K562 (cell line): ENCODE data around the gene RPL14. TPM values are rescaled to one million over a fixed set of nuclear protein-coding genes. Genes with fewer than 3 reads are reported as not detected.

Experiments used
- ATAC-seq: fragments of 200-7000 bp; cut with Tn5 transposase; 3 replicates; pipeline ENCODE4 v1.9.1; 2020; ENCODE audit warnings: moderate library complexity
- BruUV-seq: library from RNA; stranded (reverse); fragments of 400-500 nt; replicated peaks from 2 replicates; lab custom pipeline; 2021; lab: Mats Ljungman, UMichigan
- CTCF ChIA-PET: fragments of 300-600 bp; formaldehyde crosslinking; extraction: SDS; loops from one replicate; lab custom pipeline; 2021; ENCODE audit warnings: low intra/inter-chr PET ratio; lab: Yijun Ruan, JAX
- POLR2A ChIA-PET: fragments of 300-600, 350-650 bp; sonication (Branson Sonifier 250); formaldehyde crosslinking; extraction: SDS; loops from one replicate; lab custom pipeline; 2021; ENCODE audit warnings: antibody characterized with exemption, inconsistent platforms; lab: Yijun Ruan, JAX
- DNase-seq, 4 experiments: peaks; one replicate each; pipeline versions ENCODE4 v3.0.0 to v3.0.0-alpha.2; 2011 to 2018; ENCODE audit warnings: low spot score in 3 of 4, mixed read lengths in 3 of 4; ENCODE audit errors: extremely low read depth in 1 of 4
- FAIRE-seq: peaks from 2 replicates; lab custom pipeline; 2011; peaks lifted over from hg19 to GRCh38; lab: Jason Lieb, UNC
- H2AFZ ChIP-seq: 2 replicates; pipeline ENCODE4 v1.6.0; 2011; ENCODE audit warnings: low read depth, low read length, control low read depth, inconsistent platforms
- H3K27ac ChIP-seq: fragments of 200-600 bp; 3 replicates; pipeline ENCODE4 v1.8.0; 2011; ENCODE audit warnings: low read depth, mild to moderate bottlenecking, control low read depth, inconsistent platforms, low read length, moderate library complexity, mixed read lengths; ENCODE audit errors: extremely low read depth
- H3K27me3 ChIP-seq, 2 experiments: fragments of 300-600 bp in 1 of 2; 2 replicates in 1 of 2; 3 replicates in 1 of 2; pipeline versions ENCODE4 v1.6.0 to v1.8.0; 2011; ENCODE audit warnings: inconsistent platforms in 2 of 2, low read length in 2 of 2, mild to moderate bottlenecking in 1 of 2, mixed read lengths in 1 of 2, moderate library complexity in 1 of 2; ENCODE audit not compliant: control insufficient read depth in 2 of 2, insufficient read depth in 2 of 2
- H3K36me3 ChIP-seq: fragments of 300-600 bp; 3 replicates; pipeline ENCODE4 v1.8.0; 2011; ENCODE audit warnings: mild to moderate bottlenecking, low read length, inconsistent platforms; ENCODE audit not compliant: control insufficient read depth, insufficient read depth
- H3K4me1 ChIP-seq, 2 experiments: fragments of 200-600 bp in 1 of 2; replicated peaks in 1 of 2; 2 replicates in 1 of 2; 3 replicates in 1 of 2; pipeline versions ENCODE4 v1.5.1 to v1.8.0; 2011; ENCODE audit warnings: inconsistent platforms in 2 of 2, low read length in 2 of 2, mild to moderate bottlenecking in 1 of 2, mixed read lengths in 1 of 2, moderate library complexity in 1 of 2; ENCODE audit not compliant: control insufficient read depth in 2 of 2, insufficient read depth in 2 of 2
- H3K4me2 ChIP-seq: 2 replicates; pipeline ENCODE4 v1.6.1; 2011; ENCODE audit warnings: low read length, control low read depth, inconsistent platforms, mixed read lengths; ENCODE audit not compliant: insufficient read depth
- H3K4me3 ChIP-seq: fragments of 200-600 bp; sonication (generic), shearing (Covaris generic); 2 replicates; pipeline ENCODE4 v1.5.1; 2016; ENCODE audit warnings: control low read depth, inconsistent platforms
- H3K79me2 ChIP-seq: fragments of 200-600 bp; 3 replicates; pipeline ENCODE4 v1.8.0; 2011; ENCODE audit warnings: low read length, inconsistent platforms; ENCODE audit not compliant: control insufficient read depth, insufficient read depth
- H3K9ac ChIP-seq, 2 experiments: 2 replicates each; pipeline versions ENCODE4 v1.6.0 to v1.6.1; 2011; ENCODE audit warnings: low read depth in 2 of 2, low read length in 2 of 2, control low read depth in 1 of 2, inconsistent platforms in 1 of 2, mild to moderate bottlenecking in 1 of 2, mixed read lengths in 1 of 2; ENCODE audit not compliant: insufficient read depth in 1 of 2
- H3K9me1 ChIP-seq: one replicate; pipeline ENCODE4 v1.6.0; 2011; ENCODE audit warnings: inconsistent platforms, mild to moderate bottlenecking, low read length, moderate library complexity; ENCODE audit not compliant: control insufficient read depth, insufficient read depth
- H3K9me3 ChIP-seq: replicated peaks from 2 replicates; pipeline ENCODE4 v1.5.1; 2011; ENCODE audit warnings: low read depth, low read length, inconsistent platforms; ENCODE audit not compliant: control insufficient read depth, insufficient read depth
- H4K20me1 ChIP-seq: replicated peaks from 2 replicates; pipeline ENCODE4 v1.6.1; 2011; ENCODE audit warnings: low read length, inconsistent platforms, mixed read lengths; ENCODE audit not compliant: control insufficient read depth, insufficient read depth
- BRD9 ChIP-seq: fragments of 450-650 bp; IDR thresholded peaks from 2 replicates; pipeline ENCODE4 v1.6.1; 2018; ENCODE audit warnings: low read depth; ENCODE audit not compliant: partially characterized antibody
- ELF1 ChIP-seq: fragments of 200-800 bp; sonication (Bioruptor generic); IDR thresholded peaks from 2 replicates; pipeline ENCODE4 v1.6.1; 2016; ENCODE audit warnings: missing genetic modification characterization, missing compliant biosample characterization
- RFX1 ChIP-seq: fragments of 450-650 bp; IDR thresholded peaks from 2 replicates; pipeline ENCODE4 v1.6.1; 2016; ENCODE audit warnings: mild to moderate bottlenecking, moderate library complexity
- WGBS: fragments of 100-300 bp; shearing (Covaris generic); methylation state at CpG from one replicate; pipeline ENCODE4 v1.1.6; 2016; ENCODE audit warnings: low coverage, mixed read lengths; ENCODE audit not compliant: insufficient coverage; ENCODE audit errors: missing lambda C conversion rate; 5-methylcytosine and 5-hydroxymethylcytosine counted together
- in situ Hi-C: fragments of 300-500 bp; cut with MboI; formaldehyde crosslinking; loops from 4 replicates; pipeline ENCODE4 v1.15.0; 2018; ENCODE audit warnings: inconsistent platforms, mixed read lengths
- intact Hi-C: fragments of 100-400 bp; cut with micrococcal nuclease; formaldehyde crosslinking; loops from 2 replicates; pipeline ENCODE4 v1.14.2; 2022
- polyA plus RNA-seq, 8 experiments: library from polyadenylated mRNA; depleted of rRNA in 4 of 8; stranded (reverse) in 5 of 8; unstranded in 3 of 8; fragments of >200 nt; fragmentation: Nextera tagmentation in 2 of 8; fragmentation: Illumina TruSeq in 1 of 8; extraction: Ambion mirVana in 2 of 8; extraction: Trizol in 1 of 8; gene quantifications; 2 replicates each; pipeline versions ENCODE4 v1.2.1 to v1.2.3, GENCODE V29; 2011 to 2014; ENCODE audit warnings: inconsistent platforms in 1 of 8, missing spikeins in 1 of 8
- total RNA-seq, 7 experiments: library from RNA; depleted of rRNA in 6 of 7; stranded (reverse); fragments of >200 nt in 6 of 7; fragmentation: Illumina TruSeq in 2 of 7; extraction: Trizol in 2 of 7; gene quantifications; 2 replicates each; pipeline versions ENCODE4 v1.2.1 to v1.2.3, GENCODE V29; 2011 to 2021; ENCODE audit warnings: low replicate concordance in 1 of 7
- TF ChIP-seq, protein P1 (sequence below): fragments of 450-650 bp; IDR thresholded peaks from 2 replicates; pipeline ENCODE4 v1.6.1; 2016; ENCODE audit warnings: low read depth, mild to moderate bottlenecking, moderate library complexity

The RPL14 gene
- total and polyA plus RNA-seq, 9 of the 15 experiments (the other 6 are each of a cell fraction or from before 2014, with no cell fraction given): 851 to 4,649 (median 2,133) TPM

GRCh38 chr3:40445880-40446279, 11.3 kb upstream of the RPL14 start (continued):
- TF ChIP-seq, protein P1, sequence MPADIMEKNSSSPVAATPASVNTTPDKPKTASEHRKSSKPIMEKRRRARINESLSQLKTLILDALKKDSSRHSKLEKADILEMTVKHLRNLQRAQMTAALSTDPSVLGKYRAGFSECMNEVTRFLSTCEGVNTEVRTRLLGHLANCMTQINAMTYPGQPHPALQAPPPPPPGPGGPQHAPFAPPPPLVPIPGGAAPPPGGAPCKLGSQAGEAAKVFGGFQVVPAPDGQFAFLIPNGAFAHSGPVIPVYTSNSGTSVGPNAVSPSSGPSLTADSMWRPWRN: no peak
- no peak for TF ChIP-seq BRD9

- WGBS: 44% methylated on average over 2 of the region's 2 CpGs
- H3K36me3 ChIP-seq: peaks cover 4% of the 10 kb centered on the region; the same call in 2 of the 3 replicates
- no TSS peak for BruUV-seq
- H3K79me2 ChIP-seq: no peaks in the 10 kb centered on the region; the same call in 2 of the 3 replicates
- no peaks in the 10 kb centered on the region for H3K9me3 ChIP-seq
- no peaks in the 10 kb centered on the region for H3K27me3 ChIP-seq
- intact Hi-C loops: loop anchor here (10.0 kb wide), 1 partner anchor 1066 kb away; the partner anchor contains the start of gene SLC25A38
- DNase-seq: no peak
- H3K4me2 ChIP-seq: no peak overlapping the region
- H4K20me1 ChIP-seq: no peaks in the 10 kb centered on the region
- no peak overlapping the region for H3K9ac ChIP-seq
- H3K27ac ChIP-seq: no peak overlapping the region
- no peak overlapping the region for H2AFZ ChIP-seq
- ChIA-PET CTCF (no interaction called here), POLR2A (interaction anchor here (0.5 kb wide), 1 partner anchor 8 kb away, joined by 3 read pairs; no protein-coding TSS in a partner anchor)
- no peak overlapping the region for H3K4me3 ChIP-seq
- ATAC-seq: no peak
- TF ChIP-seq ELF1 (tag) (no peak), RFX1 (peak; percentile 41)
- in situ Hi-C loops: loop anchor here (25.0 kb wide), 1 partner anchor 1038 kb away; the partner anchor contains the start of gene RPSA
- peaks cover 0 to 11% of the 10 kb centered on the region in 2 experiments; a peak in 3 of 5 replicates for H3K4me1 ChIP-seq
- no peak for FAIRE-seq
- no peaks in the 10 kb centered on the region for H3K9me1 ChIP-seq
Observed at GRCh38 chr3:40450438-40450837, 6.7 kb upstream of the RPL14 start.
